Endodermal cell (in vitro differentiated cells): Measurements from ENCODE around the gene KTN1. TPM values are rescaled to one million over a fixed set of nuclear protein-coding genes. Genes with fewer than 3 reads are reported as not detected.

Experiments used
- DNase-seq: peaks from one replicate; pipeline ENCODE4 v3.0.0-alpha.2; 2017
- H3K27ac ChIP-seq: 2 replicates; pipeline ENCODE4 v1.5.1; 2013; ENCODE audit warnings: mild to moderate bottlenecking, low read depth, low read length, moderate library complexity
- H3K27me3 ChIP-seq: 2 replicates; pipeline ENCODE4 v1.6.1; 2013; ENCODE audit warnings: mild to moderate bottlenecking, low read length, moderate library complexity; ENCODE audit not compliant: insufficient read depth, control insufficient read depth, poor library complexity, severe bottlenecking
- H3K36me3 ChIP-seq: 2 replicates; pipeline ENCODE4 v1.7.0; 2013; ENCODE audit warnings: mild to moderate bottlenecking, low read length, moderate library complexity; ENCODE audit not compliant: control insufficient read depth, insufficient read depth
- H3K4me1 ChIP-seq: one replicate; pipeline ENCODE4 v1.7.0; 2013; ENCODE audit warnings: low read length; ENCODE audit not compliant: control insufficient read depth, insufficient read depth
- H3K4me3 ChIP-seq: 2 replicates; pipeline ENCODE4 v1.5.1; 2013; ENCODE audit warnings: mild to moderate bottlenecking, low read length, moderate library complexity
- H3K9ac ChIP-seq: 2 replicates; pipeline ENCODE4 v1.6.1; 2013; ENCODE audit warnings: mild to moderate bottlenecking, low read length, moderate library complexity; ENCODE audit not compliant: poor library complexity, severe bottlenecking; ENCODE audit errors: extremely low read depth
- H3K9me3 ChIP-seq: 2 replicates; pipeline ENCODE4 v1.6.1; 2013; ENCODE audit warnings: mild to moderate bottlenecking, low read length, moderate library complexity; ENCODE audit not compliant: control insufficient read depth
- H3K27ac Mint-ChIP-seq: 2 replicates; pipeline ENCODE4 v1.8.0; 2020; ENCODE audit warnings: mixed read lengths
- H3K27me3 Mint-ChIP-seq: 2 replicates; pipeline ENCODE4 v1.8.0; 2021; ENCODE audit warnings: mild to moderate bottlenecking, mixed read lengths; ENCODE audit not compliant: insufficient read depth
- H3K36me3 Mint-ChIP-seq: 2 replicates; pipeline ENCODE4 v1.8.0; 2020; ENCODE audit warnings: low read depth, mixed read lengths
- H3K4me1 Mint-ChIP-seq: 2 replicates; pipeline ENCODE4 v1.8.0; 2020; ENCODE audit warnings: mixed read lengths
- H3K4me3 Mint-ChIP-seq: 2 replicates; pipeline ENCODE4 v1.8.0; 2020; ENCODE audit warnings: mild to moderate bottlenecking, moderate library complexity, mixed read lengths
- H3K9me3 Mint-ChIP-seq: 2 replicates; pipeline ENCODE4 v1.8.0; 2020; ENCODE audit warnings: mild to moderate bottlenecking, mixed read lengths
- CTCF ChIP-seq: fragments of 200-600 bp; sonication (generic); conservative IDR thresholded peaks from 2 replicates; pipeline ENCODE4 v1.5.0; 2021; ENCODE audit warnings: antibody characterized with exemption, mild to moderate bottlenecking
- WGBS, 2 experiments: methylation state at CpG; one replicate each; pipeline versions ENCODE4 v1.1.5 to v1.1.7; 2013; ENCODE audit warnings: missing lambda C conversion rate in 2 of 2, mixed read lengths in 1 of 2; ENCODE audit not compliant: insufficient coverage in 1 of 2, insufficient read length in 1 of 2; 5-methylcytosine and 5-hydroxymethylcytosine counted together
- total RNA-seq, 2 donors: library from RNA; stranded (reverse); fragmentation: NEBNext Ultra II Directional in 1 of 2; extraction: Animal tissue kit (Norgen Biotek cat#: 25700) in 1 of 2; gene quantifications; 2 replicates in 1 of 2; 3 replicates in 1 of 2; pipeline ENCODE4 v1.2.1, GENCODE V29; 2021

The KTN1 gene
- total RNA-seq, 2 donors from 2014 or later = 215 to 239 TPM

GRCh38 chr14:55586411-55586810 is 6.4 kb downstream of the KTN1 start:
- Histone ChIP-seq H3K27me3 (no peaks in the 10 kb centered on the region), H3K27ac (no peak overlapping the region), H3K9me3 (no peaks in the 10 kb centered on the region), H3K9ac (no peak overlapping the region), H3K4me1 (peaks cover 8% of the 10 kb centered on the region), H3K36me3 (no peaks in the 10 kb centered on the region), H3K4me3 (no peak overlapping the region)
- TF ChIP-seq CTCF = no peak
- Mint-ChIP-seq H3K4me1 (peaks cover 33% of the 10 kb centered on the region), H3K27ac (no peak overlapping the region), H3K36me3 (no peaks in the 10 kb centered on the region), H3K4me3 (no peak overlapping the region), H3K27me3 (no peaks in the 10 kb centered on the region), H3K9me3 (no peaks in the 10 kb centered on the region)
- DNase-seq = no peak
- 67 to 96% methylated on average over 1 to 2 of the region's 2 CpGs for WGBS, 2 experiments

- Mint-ChIP-seq H3K4me1 (peaks cover 34% of the 10 kb centered on the region), H3K27ac (no peak overlapping the region), H3K9me3 (no peaks in the 10 kb centered on the region), H3K4me3 (no peak overlapping the region), H3K27me3 (no peaks in the 10 kb centered on the region), H3K36me3 (no peaks in the 10 kb centered on the region)
- peaks cover 8% of the 10 kb centered on the region for H3K4me1 ChIP-seq
- H3K9ac ChIP-seq = no peak overlapping the region
- no peaks in the 10 kb centered on the region for H3K27me3 ChIP-seq
- no peak overlapping the region for H3K27ac ChIP-seq
- H3K36me3 ChIP-seq = no peaks in the 10 kb centered on the region
- no peak for TF ChIP-seq CTCF
- no CpG with 5 or more reads among the region's 1 CpG for WGBS, 2 experiments
- no peak overlapping the region for H3K4me3 ChIP-seq
- no peaks in the 10 kb centered on the region for H3K9me3 ChIP-seq
- DNase-seq = no peak
Measured at GRCh38 chr14:55587847-55588246, 7.8 kb downstream of the KTN1 start.

- no peak for TF ChIP-seq CTCF
- H3K9me3 Mint-ChIP-seq = no peaks in the 10 kb centered on the region
- Histone ChIP-seq H3K27ac (no peak overlapping the region), H3K9ac (no peak overlapping the region), H3K36me3 (no peaks in the 10 kb centered on the region), H3K27me3 (no peaks in the 10 kb centered on the region), H3K4me3 (no peak overlapping the region), H3K4me1 (peaks cover 8% of the 10 kb centered on the region), H3K9me3 (no peaks in the 10 kb centered on the region)
- peaks cover 36% of the 10 kb centered on the region for H3K4me1 Mint-ChIP-seq
- H3K27ac Mint-ChIP-seq = peak overlapping the region; percentile 46
- no peak for DNase-seq
- H3K27me3 Mint-ChIP-seq = no peaks in the 10 kb centered on the region
- 95% methylated on average over 2 of the region's 2 CpGs; no CpG with 5 or more reads in 1 of the 2 experiments for WGBS, 2 experiments
- H3K4me3 Mint-ChIP-seq = no peak overlapping the region
- H3K36me3 Mint-ChIP-seq = no peaks in the 10 kb centered on the region
Measured at GRCh38 chr14:55588259-55588699, 8.3 kb downstream of the KTN1 start.
